ENCODE results near the gene ITGB3.

DNA sequence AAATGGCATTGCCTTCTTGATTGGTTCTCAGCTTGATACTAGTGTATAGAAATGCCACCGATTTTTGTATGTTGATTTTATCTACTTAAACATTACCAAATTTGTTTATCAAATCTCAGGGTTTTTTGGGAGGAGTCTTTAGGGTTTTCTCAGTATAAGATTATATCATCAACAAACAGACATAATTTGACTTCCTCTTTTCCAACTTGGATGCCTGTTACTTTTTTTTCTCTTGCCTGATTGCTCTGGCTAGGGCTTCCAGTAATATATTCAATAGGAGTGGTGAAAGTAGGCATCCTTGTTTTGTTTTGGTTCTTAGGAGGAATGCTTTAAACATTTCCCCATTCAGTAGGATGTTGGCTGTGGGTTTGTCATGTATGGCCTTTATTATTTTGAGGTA is 99.2 kb downstream of the ITGB3 start:
- TF ChIP-seq, protein P1, sequence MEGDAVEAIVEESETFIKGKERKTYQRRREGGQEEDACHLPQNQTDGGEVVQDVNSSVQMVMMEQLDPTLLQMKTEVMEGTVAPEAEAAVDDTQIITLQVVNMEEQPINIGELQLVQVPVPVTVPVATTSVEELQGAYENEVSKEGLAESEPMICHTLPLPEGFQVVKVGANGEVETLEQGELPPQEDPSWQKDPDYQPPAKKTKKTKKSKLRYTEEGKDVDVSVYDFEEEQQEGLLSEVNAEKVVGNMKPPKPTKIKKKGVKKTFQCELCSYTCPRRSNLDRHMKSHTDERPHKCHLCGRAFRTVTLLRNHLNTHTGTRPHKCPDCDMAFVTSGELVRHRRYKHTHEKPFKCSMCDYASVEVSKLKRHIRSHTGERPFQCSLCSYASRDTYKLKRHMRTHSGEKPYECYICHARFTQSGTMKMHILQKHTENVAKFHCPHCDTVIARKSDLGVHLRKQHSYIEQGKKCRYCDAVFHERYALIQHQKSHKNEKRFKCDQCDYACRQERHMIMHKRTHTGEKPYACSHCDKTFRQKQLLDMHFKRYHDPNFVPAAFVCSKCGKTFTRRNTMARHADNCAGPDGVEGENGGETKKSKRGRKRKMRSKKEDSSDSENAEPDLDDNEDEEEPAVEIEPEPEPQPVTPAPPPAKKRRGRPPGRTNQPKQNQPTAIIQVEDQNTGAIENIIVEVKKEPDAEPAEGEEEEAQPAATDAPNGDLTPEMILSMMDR (IDR thresholded peaks at IDR 0.05; ENCODE audit: insufficient read depth, low read length, poor library complexity, severe bottlenecking), result no peak
- no peak for TF ChIP-seq EZH2phosphoT487 (conservative IDR thresholded peaks at IDR 0.05; ENCODE audit: low read length)

Measured in SU-DHL-6 (cell line).